ENCODE data around the gene DHX35. TPM values are rescaled to one million over a fixed set of nuclear protein-coding genes. Genes with fewer than 3 reads are reported as not detected.

The DHX35 gene
- total and polyA plus RNA-seq, 2 of the 13 experiments (the other 11 are each of a cell fraction or from before 2014, with no cell fraction given), result 25.8 to 28.7 TPM

GRCh38 chr20:38962044-38962927 is at the start of gene DHX35 (continued):
- TF ChIP-seq ZIK1 (CRISPR knock-in tag; IDR thresholded peaks at IDR 0.05; ENCODE audit: borderline replicate concordance, low read depth) (no peak; the same call in 1 of the 2 replicates), ZMAT5 (CRISPR knock-in tag; IDR thresholded peaks at IDR 0.05; ENCODE audit: borderline replicate concordance, low read depth) (no peak), ZNF431 (CRISPR knock-in tag; IDR thresholded peaks at IDR 0.05; ENCODE audit: borderline replicate concordance, low read depth) (peak; percentile 93), NFKBIZ (CRISPR knock-in tag; IDR thresholded peaks at IDR 0.05) (peak; percentile 76; the same call in 1 of the 2 replicates), MYPOP (CRISPR knock-in tag; IDR thresholded peaks at IDR 0.05) (peak; percentile 98), BCLAF1 (IDR thresholded peaks at IDR 0.05) (no peak), ZNF589 (CRISPR knock-in tag; conservative IDR thresholded peaks at IDR 0.05) (0 out of 2 replicates have a peak, but pooled peaks have one; percentile 56), REL (CRISPR knock-in tag; conservative IDR thresholded peaks at IDR 0.05) (no peak), ZXDC (CRISPR knock-in tag; IDR thresholded peaks at IDR 0.05) (peak; percentile 98), DPF2 (CRISPR knock-in tag; IDR thresholded peaks at IDR 0.05; ENCODE audit: borderline replicate concordance, low read depth) (no peak), PAWR (CRISPR knock-in tag; IDR thresholded peaks at IDR 0.05; ENCODE audit: borderline replicate concordance) (peak; percentile 80; the same call in 1 of the 2 replicates), ZNF766 (CRISPR knock-in tag; IDR thresholded peaks at IDR 0.05; ENCODE audit: borderline replicate concordance) (peak; percentile 65; the same call in 1 of the 2 replicates), ZNF577 (CRISPR knock-in tag; IDR thresholded peaks at IDR 0.05; ENCODE audit: borderline replicate concordance, low read depth) (no peak), MIER3 (CRISPR knock-in tag; IDR thresholded peaks at IDR 0.05; ENCODE audit: borderline replicate concordance) (peak; percentile 55), TCF7L2 (IDR thresholded peaks at IDR 0.05; ENCODE audit: low read depth, low read length) (no peak), ZNF205 (CRISPR knock-in tag; IDR thresholded peaks at IDR 0.05) (peak; percentile 85; the same call in 1 of the 2 replicates), ZNF850 (CRISPR knock-in tag; conservative IDR thresholded peaks at IDR 0.05) (no peak), HBP1 (CRISPR knock-in tag; IDR thresholded peaks at IDR 0.05; ENCODE audit: low read depth) (peak; percentile 86), NCOA2 (CRISPR knock-in tag; IDR thresholded peaks at IDR 0.05) (peak; percentile 50)

Measured in HepG2 (cell line).